H1 (cell line): Measurements from ENCODE around the gene SCAP. TPM values are rescaled to one million over a fixed set of nuclear protein-coding genes. Genes with fewer than 3 reads are reported as not detected.
A peak's percentile ranks its signal among the peaks of the same experiment; 100 is the strongest.

ENCODE experiments used
- CTCF ChIA-PET: fragments of 300-600 bp; sonication (Branson Sonifier 250); formaldehyde crosslinking; loops from one replicate; lab custom pipeline; 2021; ENCODE audit not compliant: partially characterized antibody; lab: Charles Lee
- POLR2A ChIA-PET: fragments of 300-600 bp; sonication (Branson Sonifier 250); formaldehyde crosslinking; loops from one replicate; lab custom pipeline; 2021; ENCODE audit warnings: inconsistent platforms; ENCODE audit not compliant: partially characterized antibody; lab: Charles Lee
- DNase-seq, 2 experiments: peaks; one replicate each; pipeline versions ENCODE4 v3.0.0 to v3.0.0-alpha.2; 2010 to 2022; ENCODE audit warnings: low spot score in 2 of 2, low read depth in 1 of 2, mixed read lengths in 1 of 2
- FAIRE-seq: peaks from 2 replicates; lab custom pipeline; 2011; peaks lifted over from hg19 to GRCh38; lab: Jason Lieb, UNC
- H2AFZ ChIP-seq: 2 replicates; pipeline ENCODE4 v1.8.1; 2012; ENCODE audit warnings: low read length, inconsistent platforms
- H2AK5ac ChIP-seq: 2 replicates; pipeline ENCODE4 v1.6.1; 2013; ENCODE audit warnings: low read depth, low read length
- H2BK120ac ChIP-seq: replicated peaks from 2 replicates; pipeline ENCODE3; 2013; ENCODE audit warnings: low read depth, low read length, inconsistent platforms
- H2BK12ac ChIP-seq: 2 replicates; pipeline ENCODE4 v1.6.1; 2013; ENCODE audit warnings: low read depth, low read length
- H2BK15ac ChIP-seq: 2 replicates; pipeline ENCODE4 v1.6.1; 2013; ENCODE audit warnings: low read length
- H2BK20ac ChIP-seq: 2 replicates; pipeline ENCODE4 v1.6.1; 2013; ENCODE audit warnings: low read length
- H2BK5ac ChIP-seq: 2 replicates; pipeline ENCODE4 v1.6.1; 2013; ENCODE audit warnings: low read depth, low read length
- H3K14ac ChIP-seq: 2 replicates; pipeline ENCODE4 v1.6.1; 2013; ENCODE audit warnings: inconsistent platforms; ENCODE audit not compliant: insufficient read length
- H3K18ac ChIP-seq: 2 replicates; pipeline ENCODE4 v1.6.1; 2013; ENCODE audit warnings: low read length; ENCODE audit errors: extremely low read depth
- H3K23ac ChIP-seq: 2 replicates; pipeline ENCODE4 v1.6.1; 2013; ENCODE audit warnings: inconsistent platforms; ENCODE audit not compliant: insufficient read length
- H3K23me2 ChIP-seq: 2 replicates; pipeline ENCODE4 v1.6.1; 2013; ENCODE audit warnings: low read depth, low read length
- H3K27ac ChIP-seq: 2 replicates; pipeline ENCODE4 v1.6.1; 2011; ENCODE audit warnings: low read depth, low read length, inconsistent platforms
- H3K27me3 ChIP-seq, 4 experiments: replicated peaks in 1 of 4; 1 replicate in 1 of 4; 2 replicates in 3 of 4; pipeline versions ENCODE4 v1.6.1 to v1.8.1; 2011 to 2013; ENCODE audit warnings: low read length in 3 of 4, mild to moderate bottlenecking in 3 of 4, inconsistent platforms in 2 of 4, mixed read lengths in 2 of 4, moderate library complexity in 1 of 4; ENCODE audit not compliant: control insufficient read depth in 3 of 4, insufficient read depth in 3 of 4; ENCODE audit errors: extremely low read depth in 1 of 4
- H3K36me3 ChIP-seq, 4 experiments: 2 replicates each; pipeline versions ENCODE4 v1.6.1 to v1.8.1; 2011 to 2013; ENCODE audit warnings: mild to moderate bottlenecking in 4 of 4, low read length in 3 of 4, moderate library complexity in 2 of 4, control low read depth in 1 of 4, inconsistent platforms in 1 of 4; ENCODE audit not compliant: insufficient read depth in 4 of 4, control insufficient read depth in 2 of 4
- H3K4ac ChIP-seq: replicated peaks from 2 replicates; pipeline ENCODE3; 2013; ENCODE audit warnings: low read length, low read depth, mixed read lengths, inconsistent platforms; ENCODE audit not compliant: insufficient read length
- H3K4me1 ChIP-seq, 4 experiments: replicated peaks in 1 of 4; 1 replicate in 1 of 4; 2 replicates in 3 of 4; pipeline versions ENCODE4 v1.6.1 to v1.8.1; 2011 to 2013; ENCODE audit warnings: low read length in 3 of 4, inconsistent platforms in 2 of 4, mixed read lengths in 1 of 4; ENCODE audit not compliant: insufficient read depth in 4 of 4, control insufficient read depth in 3 of 4
- H3K4me2 ChIP-seq, 2 experiments: 2 replicates each; pipeline versions ENCODE4 v1.6.1 to v1.8.1; 2011 to 2013; ENCODE audit warnings: low read depth in 2 of 2, low read length in 2 of 2, control low read depth in 1 of 2, inconsistent platforms in 1 of 2, mild to moderate bottlenecking in 1 of 2; ENCODE audit not compliant: insufficient read depth in 1 of 2
- H3K4me3 ChIP-seq, 4 experiments: fragments of 200-600, 300-600 bp in 1 of 4; sonication (generic), shearing (Covaris generic), sonication (Bioruptor Twin) in 1 of 4; 2 replicates each; pipeline versions ENCODE4 v1.5.1 to v1.8.1; 2011 to 2016; ENCODE audit warnings: low read length in 4 of 4, low read depth in 3 of 4, control low read depth in 2 of 4, inconsistent platforms in 2 of 4, mild to moderate bottlenecking in 2 of 4, mixed read lengths in 1 of 4, moderate library complexity in 1 of 4; ENCODE audit not compliant: insufficient read depth in 2 of 4; ENCODE audit errors: extremely low read depth in 1 of 4
- H3K56ac ChIP-seq: replicated peaks from 2 replicates; pipeline ENCODE3; 2013; ENCODE audit warnings: low read depth, mild to moderate bottlenecking, mixed read lengths, low read length, inconsistent platforms; ENCODE audit not compliant: insufficient read length
- H3K79me1 ChIP-seq: 2 replicates; pipeline ENCODE4 v1.6.1; 2013; ENCODE audit warnings: low read depth, low read length, control low read depth
- H3K79me2 ChIP-seq, 2 experiments: 2 replicates each; pipeline versions ENCODE4 v1.6.1 to v1.8.1; 2012 to 2013; ENCODE audit warnings: low read length in 2 of 2, mild to moderate bottlenecking in 2 of 2, inconsistent platforms in 1 of 2; ENCODE audit not compliant: insufficient read depth in 2 of 2, control insufficient read depth in 1 of 2
- H3K9ac ChIP-seq, 4 experiments: replicated peaks in 1 of 4; 1 replicate in 1 of 4; 2 replicates in 3 of 4; pipeline versions ENCODE4 v1.6.1 to v1.8.1; 2011 to 2013; ENCODE audit warnings: low read depth in 3 of 4, low read length in 3 of 4, control low read depth in 2 of 4, mild to moderate bottlenecking in 2 of 4, moderate library complexity in 2 of 4, inconsistent platforms in 1 of 4; ENCODE audit errors: extremely low read depth in 1 of 4
- H3K9me3 ChIP-seq, 2 experiments: 2 replicates each; pipeline versions ENCODE4 v1.6.1 to v1.8.1; 2012 to 2013; ENCODE audit warnings: mild to moderate bottlenecking in 2 of 2, moderate library complexity in 2 of 2, control low read depth in 1 of 2, inconsistent platforms in 1 of 2, low read depth in 1 of 2, low read length in 1 of 2, mixed read lengths in 1 of 2; ENCODE audit not compliant: insufficient read depth in 2 of 2
- H4K20me1 ChIP-seq, 2 experiments: replicated peaks in 1 of 2; 2 replicates each; pipeline versions ENCODE3 to v1.8.1; 2011 to 2013; ENCODE audit warnings: inconsistent platforms in 2 of 2, low read length in 2 of 2, mild to moderate bottlenecking in 1 of 2; ENCODE audit not compliant: insufficient read depth in 2 of 2, control insufficient read depth in 1 of 2
- H4K5ac ChIP-seq: 2 replicates; pipeline ENCODE4 v1.6.1; 2013; ENCODE audit warnings: low read length, low read depth, mixed read lengths, inconsistent platforms; ENCODE audit not compliant: insufficient read length
- H4K8ac ChIP-seq: 2 replicates; pipeline ENCODE4 v1.8.0; 2013; ENCODE audit warnings: mild to moderate bottlenecking, moderate library complexity, low read length, inconsistent platforms; ENCODE audit not compliant: insufficient read depth; ENCODE audit errors: extremely low read depth
- H4K91ac ChIP-seq: replicated peaks from 2 replicates; pipeline ENCODE3; 2013; ENCODE audit warnings: low read length, mixed read lengths, inconsistent platforms; ENCODE audit not compliant: insufficient read length
- CTBP2 ChIP-seq: IDR thresholded peaks from 2 replicates; pipeline ENCODE4 v1.7.0; 2011; ENCODE audit warnings: borderline replicate concordance, mild to moderate bottlenecking, moderate library complexity, mixed read lengths, low read length; ENCODE audit not compliant: insufficient read depth, insufficient read length
- EP300 ChIP-seq, 2 experiments: IDR thresholded peaks; 1 replicate in 1 of 2; 2 replicates in 1 of 2; pipeline ENCODE4 v1.6.1; 2011 to 2012; ENCODE audit warnings: low read depth in 2 of 2, low read length in 2 of 2, mild to moderate bottlenecking in 2 of 2, borderline replicate concordance in 1 of 2, inconsistent platforms in 1 of 2, moderate library complexity in 1 of 2
- EZH2 ChIP-seq: fragments of 200-600 bp; sonication (generic); IDR thresholded peaks from 2 replicates; pipeline ENCODE4 v1.7.1; 2012; ENCODE audit warnings: low read depth, mild to moderate bottlenecking, moderate library complexity, low read length, inconsistent platforms; ENCODE audit not compliant: severe bottlenecking
- GABPA ChIP-seq: IDR thresholded peaks from 2 replicates; pipeline ENCODE4 v1.6.1; 2011; ENCODE audit warnings: mild to moderate bottlenecking, low read length, moderate library complexity, borderline replicate concordance; ENCODE audit not compliant: insufficient read depth
- RXRA ChIP-seq: IDR thresholded peaks from 2 replicates; pipeline ENCODE4 v1.6.1; 2011; ENCODE audit warnings: low read depth, mild to moderate bottlenecking, low read length, moderate library complexity; ENCODE audit not compliant: insufficient read depth
- SIN3A ChIP-seq, 2 experiments: IDR thresholded peaks in 1 of 2; conservative IDR thresholded peaks in 1 of 2; 2 replicates each; pipeline ENCODE4 v1.6.1; 2011 to 2012; ENCODE audit warnings: low read length in 2 of 2, improper control_type of control experiment in 1 of 2, low read depth in 1 of 2, mild to moderate bottlenecking in 1 of 2
- SP4 ChIP-seq: IDR thresholded peaks from 2 replicates; pipeline ENCODE4 v1.6.1; 2012; ENCODE audit warnings: low read length, inconsistent platforms
- TCF12 ChIP-seq: IDR thresholded peaks from 2 replicates; pipeline ENCODE4 v1.6.1; 2011; ENCODE audit warnings: low read depth, mild to moderate bottlenecking, low read length
- WGBS, 2 experiments: shearing (Covaris generic) in 1 of 2; methylation state at CpG; one replicate each; pipeline versions ENCODE4 v1.1.6 to v1.1.7; 2013 to 2015; ENCODE audit warnings: low lambda C conversion rate in 2 of 2, mixed read lengths in 2 of 2, inconsistent platforms in 1 of 2, low coverage in 1 of 2, missing lambda C conversion rate in 1 of 2; ENCODE audit not compliant: insufficient replicate concordance in 2 of 2, insufficient coverage in 1 of 2, insufficient read length in 1 of 2; ENCODE audit errors: extremely low coverage in 1 of 2, missing lambda C conversion rate in 1 of 2; 5-methylcytosine and 5-hydroxymethylcytosine counted together
- polyA plus RNA-seq, 7 experiments: library from polyadenylated mRNA; depleted of rRNA in 3 of 7; stranded (reverse) in 5 of 7; unstranded in 2 of 7; fragments of >200 nt in 5 of 7; fragments of 200-250 nt in 2 of 7; gene quantifications; 1 replicate in 5 of 7; 2 replicates in 1 of 7; 4 replicates in 1 of 7; pipeline versions ENCODE4 v1.2.1 to v1.2.3, GENCODE V29; 2011 to 2013; ENCODE audit warnings: missing spikeins in 2 of 7, mixed read lengths in 2 of 7
- total RNA-seq: library from RNA; stranded (reverse); fragmentation: NEBNext Ultra II Directional; extraction: Animal tissue kit (Norgen Biotek cat#: 25700); gene quantifications from 2 replicates; pipeline ENCODE4 v1.2.1, GENCODE V29; 2021
- TF ChIP-seq, protein P1 (sequence below): IDR thresholded peaks from 2 replicates; pipeline ENCODE4 v1.6.1; 2012; ENCODE audit warnings: inconsistent platforms

SCAP gene
- total and polyA plus RNA-seq, 2 of the 8 experiments (the other 6 are each of a cell fraction or from before 2014, with no cell fraction given) = 74.0 to 114 TPM

GRCh38 chr3:47405820-47406761 lies 69.7 kb downstream of the SCAP start:
- Histone ChIP-seq H3K79me2 (peaks cover 0 to 3% of the 10 kb centered on the region in 2 experiments; a peak in 1 of 4 replicates), H2BK20ac (no peak overlapping the region), H3K56ac (no peak overlapping the region), H2BK15ac (no peak overlapping the region), H3K36me3 (peaks cover 0 to 25% (median 12%) of the 10 kb centered on the region in 4 experiments; a peak in 6 of 8 replicates), H3K14ac (no peak overlapping the region), H4K8ac (no peak overlapping the region; the same call in 1 of the 2 replicates), H2AFZ (no peak overlapping the region), H4K91ac (no peak overlapping the region), H3K9ac (no peak overlapping the region), H3K9me3 (no peaks in the 10 kb centered on the region), H4K20me1 (peaks cover 6 to 21% of the 10 kb centered on the region in 2 experiments), H3K79me1 (0 out of 2 replicates have a peak, but pooled peaks cover 2% of the 10 kb centered on the region), H3K4ac (peak overlapping the region; percentile 33), H3K27me3 (no peaks in the 10 kb centered on the region), H3K23me2 (no peaks in the 10 kb centered on the region), H2BK5ac (no peak overlapping the region; the same call in 1 of the 2 replicates), H4K5ac (no peak overlapping the region), H3K27ac (no peak overlapping the region), H2BK12ac (no peak overlapping the region), H3K23ac (no peak overlapping the region), H3K4me2 (no peak overlapping the region), H3K18ac (no peak overlapping the region), H2AK5ac (no peak overlapping the region), H2BK120ac (no peak overlapping the region), H3K4me1 (no peaks in the 10 kb centered on the region), H3K4me3 (no peak overlapping the region)
- ChIA-PET POLR2A (interaction anchor here (1.0 kb wide), 1 partner anchor 12 kb away, joined by 3 read pairs; no protein-coding TSS in a partner anchor), CTCF (interaction anchor here (0.6 to 6.5 kb wide), 8 partner anchors 10 to 199 kb away, joined by 3 to 55 read pairs (median 6); no protein-coding TSS in a partner anchor)
- DNase-seq (no peak), FAIRE-seq (no peak)
- WGBS, 2 experiments = 94% methylated on average over 25 of the region's 31 CpGs; no CpG with 5 or more reads in 1 of the 2 experiments
- TF ChIP-seq SP4 = no peak
- TF ChIP-seq, protein P1, sequence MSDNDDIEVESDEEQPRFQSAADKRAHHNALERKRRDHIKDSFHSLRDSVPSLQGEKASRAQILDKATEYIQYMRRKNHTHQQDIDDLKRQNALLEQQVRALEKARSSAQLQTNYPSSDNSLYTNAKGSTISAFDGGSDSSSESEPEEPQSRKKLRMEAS = no peak
- TF ChIP-seq RXRA = no peak
- TF ChIP-seq SIN3A (conservative IDR thresholded peaks at IDR 0.05 in 1 of 2, IDR thresholded peaks at IDR 0.05 in 1 of 2; ENCODE audit: low read depth in 1 of 2, low read length in 2 of 2) = no peak
- TF ChIP-seq EP300 (IDR thresholded peaks at IDR 0.05; ENCODE audit: borderline replicate concordance in 1 of 2, low read depth in 2 of 2, low read length in 2 of 2) = no peak
- no peak for TF ChIP-seq GABPA
- no peak for TF ChIP-seq TCF12
- no peak for TF ChIP-seq CTBP2
- no peak for TF ChIP-seq EZH2
